Epithelial cell of esophagus (primary cell): ENCODE data around the gene CNOT4.

Experiments
- DNase-seq: peaks from one replicate; pipeline ENCODE4 v3.0.0; 2010; ENCODE audit warnings: low read depth
- H3K4me3 ChIP-seq: 2 replicates; pipeline ENCODE4 v1.5.1; 2011; ENCODE audit warnings: mild to moderate bottlenecking, low read length, control low read depth
- CTCF ChIP-seq: IDR thresholded peaks from 2 replicates; pipeline ENCODE4 v1.5.1; 2011; ENCODE audit warnings: low read depth, mild to moderate bottlenecking, low read length, control low read depth, inconsistent platforms; ENCODE audit not compliant: insufficient read depth; ENCODE audit errors: missing control alignments

Gene CNOT4

GRCh38 chr7:135416431-135416830, 93.5 kb downstream of the CNOT4 start:
- TF ChIP-seq CTCF, result no peak
- no peak overlapping the region for H3K4me3 ChIP-seq
- DNase-seq, result no peak

- no peak overlapping the region for H3K4me3 ChIP-seq
Observed at GRCh38 chr7:135414850-135415439, 95.0 kb downstream of the CNOT4 start.

GRCh38 chr7:135414208-135414607, 95.7 kb downstream of the CNOT4 start:
- no peak overlapping the region for H3K4me3 ChIP-seq
- no peak for DNase-seq
- no peak for TF ChIP-seq CTCF

More at GRCh38 chr7:135414850-135415439, 95.0 kb downstream of the CNOT4 start:
- peak; percentile 67 for DNase-seq
- peak; percentile 58 for TF ChIP-seq CTCF

- DNase-seq, result no peak
- no peak for TF ChIP-seq CTCF
- H3K4me3 ChIP-seq, result no peak overlapping the region
Observed at GRCh38 chr7:135411098-135411497, 98.8 kb downstream of the CNOT4 start.

GRCh38 chr7:135410543-135410942, 99.4 kb downstream of the CNOT4 start:
- DNase-seq, result no peak
- no peak overlapping the region for H3K4me3 ChIP-seq
- TF ChIP-seq CTCF, result no peak

GRCh38 chr7:135409845-135410542, 99.9 kb downstream of the CNOT4 start:
- no peak overlapping the region for H3K4me3 ChIP-seq
- no peak for TF ChIP-seq CTCF
- DNase-seq, result no peak

- TF ChIP-seq CTCF, result no peak
- H3K4me3 ChIP-seq, result no peak overlapping the region
- no peak for DNase-seq
Observed at GRCh38 chr7:135407884-135408283, 102.0 kb downstream of the CNOT4 start.
